ENCODE results near the gene ZC3H14.

The ZC3H14 gene

GRCh38 chr14:88612981-88613380, 50.1 kb downstream of the ZC3H14 start:
- TF ChIP-seq, protein P1, sequence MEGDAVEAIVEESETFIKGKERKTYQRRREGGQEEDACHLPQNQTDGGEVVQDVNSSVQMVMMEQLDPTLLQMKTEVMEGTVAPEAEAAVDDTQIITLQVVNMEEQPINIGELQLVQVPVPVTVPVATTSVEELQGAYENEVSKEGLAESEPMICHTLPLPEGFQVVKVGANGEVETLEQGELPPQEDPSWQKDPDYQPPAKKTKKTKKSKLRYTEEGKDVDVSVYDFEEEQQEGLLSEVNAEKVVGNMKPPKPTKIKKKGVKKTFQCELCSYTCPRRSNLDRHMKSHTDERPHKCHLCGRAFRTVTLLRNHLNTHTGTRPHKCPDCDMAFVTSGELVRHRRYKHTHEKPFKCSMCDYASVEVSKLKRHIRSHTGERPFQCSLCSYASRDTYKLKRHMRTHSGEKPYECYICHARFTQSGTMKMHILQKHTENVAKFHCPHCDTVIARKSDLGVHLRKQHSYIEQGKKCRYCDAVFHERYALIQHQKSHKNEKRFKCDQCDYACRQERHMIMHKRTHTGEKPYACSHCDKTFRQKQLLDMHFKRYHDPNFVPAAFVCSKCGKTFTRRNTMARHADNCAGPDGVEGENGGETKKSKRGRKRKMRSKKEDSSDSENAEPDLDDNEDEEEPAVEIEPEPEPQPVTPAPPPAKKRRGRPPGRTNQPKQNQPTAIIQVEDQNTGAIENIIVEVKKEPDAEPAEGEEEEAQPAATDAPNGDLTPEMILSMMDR (conservative IDR thresholded peaks at IDR 0.05), result no peak
- peak overlapping the region; percentile 49 for H3K27ac ChIP-seq

DNA sequence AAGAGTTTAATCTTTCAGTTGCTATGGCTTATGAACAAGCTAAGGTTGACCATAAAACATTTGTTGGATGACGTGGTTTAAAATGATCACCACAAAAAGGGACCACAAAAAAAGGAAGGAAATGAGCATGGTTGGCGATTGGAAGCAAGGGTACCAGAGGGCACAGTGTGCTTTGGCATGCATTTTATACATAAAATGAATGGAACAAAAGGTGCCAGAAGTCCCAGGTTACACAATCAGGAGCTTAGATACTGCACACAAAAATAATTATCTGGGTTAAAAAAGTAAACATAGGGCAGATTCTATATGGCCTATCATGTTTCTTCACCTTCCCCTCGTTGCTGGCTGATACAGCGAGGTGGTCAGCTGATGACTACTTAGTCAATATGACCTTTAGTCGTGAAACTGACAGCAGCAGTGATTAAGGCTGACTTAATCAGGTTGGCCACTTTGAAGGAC, 50.7 kb downstream of the ZC3H14 start:
- peak overlapping the region; percentile 49 for H3K27ac ChIP-seq
- TF ChIP-seq, protein P1 (conservative IDR thresholded peaks at IDR 0.05), result no peak

DNA sequence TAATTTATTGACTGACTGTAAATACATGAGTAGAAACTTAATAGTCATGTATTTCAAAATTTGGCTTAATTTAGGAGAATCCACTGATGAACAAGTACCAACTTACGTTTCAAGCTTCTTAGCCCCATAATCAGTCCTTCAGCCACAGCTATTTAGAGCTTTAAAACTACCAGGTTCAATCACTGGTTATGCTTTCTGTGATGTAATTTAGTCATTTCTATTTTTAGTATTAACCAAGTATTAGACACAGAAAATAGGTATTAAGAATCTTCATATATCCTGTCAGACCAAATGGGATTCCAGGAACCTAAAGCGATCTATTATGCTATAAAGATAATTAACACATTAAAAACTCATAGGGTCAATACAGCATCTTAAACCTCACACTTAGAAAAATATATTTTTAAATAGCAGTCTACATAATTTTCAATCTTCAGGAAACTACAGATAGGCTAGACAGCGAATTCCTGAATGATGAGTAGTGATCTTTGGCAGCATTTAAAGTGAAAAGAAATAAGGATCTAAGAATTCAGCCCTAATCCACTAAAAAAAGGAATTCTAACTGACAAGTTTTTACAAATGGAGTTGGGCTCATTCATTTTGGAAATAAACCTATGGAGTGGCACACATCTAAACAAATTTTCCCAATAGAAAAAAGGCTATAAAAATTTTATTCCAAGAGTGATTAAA, 51.5 kb downstream of the ZC3H14 start:
- H3K27ac ChIP-seq, result peak overlapping the region; percentile 49
- TF ChIP-seq, protein P1 (conservative IDR thresholded peaks at IDR 0.05), result no peak

GRCh38 chr14:88616697-88617096, 53.9 kb downstream of the ZC3H14 start:
- TF ChIP-seq, protein P1 (conservative IDR thresholded peaks at IDR 0.05), result no peak
- H3K27ac ChIP-seq, result no peak overlapping the region

DNA sequence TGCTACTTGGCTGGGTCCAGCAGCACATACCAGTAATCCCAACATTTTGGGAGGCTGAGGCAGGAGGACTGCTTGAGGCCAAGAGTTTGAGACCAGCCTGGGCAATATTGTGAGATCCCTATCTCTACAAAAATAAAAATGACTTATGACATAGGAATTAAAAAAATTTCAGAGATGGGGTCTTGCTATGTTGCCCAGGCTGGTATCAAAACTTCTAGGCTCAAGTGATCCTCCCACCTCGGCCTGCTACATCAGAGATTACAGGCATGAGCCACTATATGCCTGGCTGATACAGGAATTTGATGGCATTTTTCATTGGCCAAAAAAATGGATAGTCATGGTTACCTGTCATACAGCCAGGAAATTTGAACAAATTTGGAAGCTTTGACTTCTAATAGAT, 54.6 kb downstream of the ZC3H14 start:
- TF ChIP-seq, protein P1 (conservative IDR thresholded peaks at IDR 0.05), result no peak
- no peak overlapping the region for H3K27ac ChIP-seq

DNA sequence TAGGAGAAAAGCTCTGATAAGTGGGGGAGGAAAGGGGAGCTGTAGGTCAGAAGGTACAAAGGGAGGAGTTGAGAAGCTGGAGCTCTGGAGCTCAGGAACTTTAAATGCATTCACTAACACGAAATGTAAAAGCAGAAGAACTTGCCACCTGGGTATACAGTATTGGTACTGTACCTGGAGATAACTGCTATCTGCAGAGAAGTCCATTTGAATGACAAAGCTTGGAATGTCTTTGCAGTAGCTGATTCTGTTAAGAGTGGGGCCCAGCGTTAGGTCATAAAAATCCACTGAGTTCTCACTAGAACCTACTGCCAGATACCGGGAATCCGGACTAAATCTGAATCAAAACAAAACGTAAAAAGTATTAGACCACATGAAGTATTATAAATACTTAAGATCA, 55.6 kb downstream of the ZC3H14 start:
- TF ChIP-seq, protein P1 (conservative IDR thresholded peaks at IDR 0.05), result no peak

GRCh38 chr14:88621100-88621499, 58.3 kb downstream of the ZC3H14 start:
- no peak overlapping the region for H3K27ac ChIP-seq
- TF ChIP-seq, protein P1 (conservative IDR thresholded peaks at IDR 0.05), result no peak

More for the DNA sequence above, 55.6 kb downstream of the ZC3H14 start:
- no peak overlapping the region for H3K27ac ChIP-seq

All from VCaP (cell line).